ENCODE data around the gene FANCB. TPM values are rescaled to one million over a fixed set of nuclear protein-coding genes. Genes with fewer than 3 reads are reported as not detected.
A peak's percentile ranks its signal among the peaks of the same experiment; 100 is the strongest.

FANCB gene
- total and polyA plus RNA-seq, 2 of the 4 experiments (the other 2 are of a cell fraction) = 2.5 to 7.7 TPM

DNA sequence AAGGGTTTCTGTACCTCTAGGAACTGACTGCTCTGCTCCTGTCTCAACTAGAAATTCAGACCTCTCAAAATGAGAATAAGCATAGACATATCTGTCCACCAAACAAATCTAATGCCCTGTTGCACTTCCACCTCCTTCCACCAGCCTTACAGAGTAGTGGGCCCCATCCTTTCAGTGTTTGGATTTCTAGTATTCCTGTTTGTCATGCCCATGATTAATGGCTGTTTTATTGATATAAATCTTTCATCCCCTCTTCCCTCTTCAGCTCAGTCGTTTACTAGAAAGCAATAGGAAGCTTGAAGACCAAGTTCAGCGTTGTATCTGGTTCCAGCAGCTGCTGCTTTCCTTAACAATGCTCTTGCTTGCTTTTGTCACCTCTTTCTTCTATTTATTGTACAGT is 46.5 kb upstream of the FANCB start:
- DNase-seq = no peak
- POLR2A ChIA-PET (ENCODE audit: unreplicated experiment) = no interaction called here
- CTCF ChIA-PET = interaction anchor here (0.9 to 1.2 kb wide), 2 partner anchors 21 to 45 kb away, joined by 4 to 6 read pairs; no protein-coding TSS in a partner anchor

More for the DNA sequence above, 46.5 kb upstream of the FANCB start:
- Histone ChIP-seq H2AK5ac (ENCODE audit: low read depth, low read length) (peak overlapping the region; percentile 17; the same call in 1 of the 2 replicates), H3K79me1 (ENCODE audit: low read depth in 1 of 2, low read length in 2 of 2) (peaks cover 5 to 7% of the 10 kb centered on the region in 2 experiments; a peak in 2 of 4 replicates), H4K5ac (ENCODE audit: low read depth, low read length) (peak overlapping the region; percentile 72; the same call in 1 of the 2 replicates), H2BK120ac (ENCODE audit: low read depth, low read length) (peak overlapping the region; percentile 80), H3K4ac (ENCODE audit: low read depth, low read length) (peak overlapping the region; percentile 61), H3K18ac (ENCODE audit: low read depth, low read length) (peak overlapping the region; percentile 94; the same call in 1 of the 2 replicates), H2BK15ac (ENCODE audit: low read depth, low read length) (0 out of 3 replicates have a peak overlapping the region, but pooled peaks have one; percentile 7), H4K91ac (ENCODE audit: insufficient read depth, low read depth, low read length) (peak overlapping the region; percentile 61; the same call in 1 of the 2 replicates), H3K23ac (ENCODE audit: low read depth, low read length) (peak overlapping the region; percentile 52), H2AFZ (replicated peaks; ENCODE audit: low read length, poor library complexity) (no peak overlapping the region), H4K20me1 (ENCODE audit: insufficient read depth, low read length) (no peaks in the 10 kb centered on the region), H3K27ac (ENCODE audit: insufficient read depth, low read length) (peak overlapping the region; percentile 59; the same call in 1 of the 2 replicates), H3K9ac (ENCODE audit: low read depth, low read length) (no peak overlapping the region), H3K36me3 (ENCODE audit: control insufficient read depth, insufficient read depth, low read length) (peaks cover 6% of the 10 kb centered on the region), H3K14ac (replicated peaks; ENCODE audit: low read depth, low read length) (peak overlapping the region; percentile 10; the same call in 1 of the 2 replicates), H3K4me2 (ENCODE audit: low read depth, low read length) (no peak overlapping the region), H3K56ac (ENCODE audit: extremely low read depth, insufficient read depth, low read length) (peak overlapping the region; percentile 38; the same call in 1 of the 2 replicates), H3K9me1 (ENCODE audit: insufficient read depth, low read length) (0 out of 2 replicates have a peak, but pooled peaks cover 2% of the 10 kb centered on the region), H4K8ac (ENCODE audit: low read depth in 2 of 2, low read length in 2 of 2) (peak overlapping the region; percentile 22 to 52), H3K4me3 (ENCODE audit: insufficient read depth, low read depth, low read length) (no peak overlapping the region), H2BK5ac (ENCODE audit: low read depth, low read length, poor library complexity, severe bottlenecking) (peak overlapping the region; percentile 94), H3K27me3 (ENCODE audit: control insufficient read depth, insufficient read depth, low read length) (no peaks in the 10 kb centered on the region), H2AK9ac (replicated peaks; ENCODE audit: low read depth, low read length, poor library complexity) (no peak overlapping the region), H3K4me1 (ENCODE audit: control insufficient read depth, insufficient read depth, low read length) (peaks cover 7% of the 10 kb centered on the region), H3K9me3 (ENCODE audit: control insufficient read depth, insufficient read depth, low read length) (no peaks in the 10 kb centered on the region), H2BK20ac (ENCODE audit: low read depth, low read length) (peak overlapping the region; percentile 77)
- no TSS peak for BruUV-seq (replicated peaks)
- TF ChIP-seq RFX5 (IDR thresholded peaks at IDR 0.05; ENCODE audit: low read depth, low read length) (no peak), USF2 (IDR thresholded peaks at IDR 0.05; ENCODE audit: low read depth, low read length) (no peak), MAFK (IDR thresholded peaks at IDR 0.05; ENCODE audit: low read depth, low read length) (no peak), RCOR1 (IDR thresholded peaks at IDR 0.05; ENCODE audit: insufficient replicate concordance, low read length) (no peak), CTCF (conservative IDR thresholded peaks at IDR 0.05; ENCODE audit: low read depth, low read length) (no peak), FOS (IDR thresholded peaks at IDR 0.05; ENCODE audit: low read depth, low read length) (no peak), CHD1 (IDR thresholded peaks at IDR 0.05; ENCODE audit: low read depth, low read length) (no peak)
- intact Hi-C loops (cut with micrococcal nuclease) = no loop called here
- in situ Hi-C loops (cut with MboI; ENCODE audit: low sequenced_read_pairs) = no loop called here
- WGBS, 2 experiments (ENCODE audit: extremely low coverage in 2 of 2, insufficient read length in 1 of 2) = no CpG with 5 or more reads among the region's 2 CpGs
- ATAC-seq (ENCODE audit: low read depth) = no peak
- dilution Hi-C loops (cut with HindIII; ENCODE audit: low sequenced_read_pairs, unreplicated experiment) = no loop called here
